GM18519 (cell line): Measurements from ENCODE around the gene MYH14.

ENCODE experiments used
- ATAC-seq: cut with Tn5 transposase; IDR thresholded peaks from one replicate; pipeline ENCODE4 v1.9.1; 2021; ENCODE audit warnings: mild to moderate bottlenecking, moderate library complexity; ENCODE audit not compliant: unreplicated experiment, low FRiP score

The MYH14 gene

GRCh38 chr19:50203281-50204080, at the start of gene MYH14:
TSS of gene MYH14 (plus strand) at chr19:50203622. CDS start at chr19:50210366, 6,744 bp downstream.
- no peak for ATAC-seq

GRCh38 chr19:50154529-50154928, 48.9 kb upstream of the MYH14 start:
- no peak for ATAC-seq

- ATAC-seq, result no peak
Measured at GRCh38 chr19:50155520-50156109, 47.8 kb upstream of the MYH14 start.

- ATAC-seq, result no peak
Measured at GRCh38 chr19:50158577-50158976, 44.8 kb upstream of the MYH14 start.

- ATAC-seq, result no peak
Measured at GRCh38 chr19:50159078-50159477, 44.3 kb upstream of the MYH14 start.

- ATAC-seq, result no peak
Measured at GRCh38 chr19:50162988-50163387, 40.4 kb upstream of the MYH14 start, which contains the start of gene IZUMO2. TSS of gene IZUMO2 (minus strand) at chr19:50163281. CDS start at chr19:50163194, 87 bp downstream.

GRCh38 chr19:50167314-50167721, 36.1 kb upstream of the MYH14 start:
- no peak for ATAC-seq

- ATAC-seq, result no peak
Measured at GRCh38 chr19:50171752-50172151, 31.7 kb upstream of the MYH14 start.

- no peak for ATAC-seq
Measured at GRCh38 chr19:50172726-50173125, 30.7 kb upstream of the MYH14 start.

- ATAC-seq, result no peak
Measured at GRCh38 chr19:50173127-50173526, 30.3 kb upstream of the MYH14 start.

- no peak for ATAC-seq
Measured at GRCh38 chr19:50174100-50174793, 29.2 kb upstream of the MYH14 start.

- no peak for ATAC-seq
Measured at GRCh38 chr19:50175924-50176323, 27.5 kb upstream of the MYH14 start.

- ATAC-seq, result no peak
Measured at GRCh38 chr19:50176775-50177174, 26.6 kb upstream of the MYH14 start.

- ATAC-seq, result no peak
Measured at GRCh38 chr19:50178320-50178719, 25.1 kb upstream of the MYH14 start.

- no peak for ATAC-seq
Measured at GRCh38 chr19:50178859-50179537, 24.4 kb upstream of the MYH14 start.

GRCh38 chr19:50181121-50181520, 22.3 kb upstream of the MYH14 start:
- ATAC-seq, result no peak

GRCh38 chr19:50184196-50184595, 19.2 kb upstream of the MYH14 start:
- ATAC-seq, result no peak

- no peak for ATAC-seq
Measured at GRCh38 chr19:50187937-50188336, 15.5 kb upstream of the MYH14 start.

GRCh38 chr19:50189331-50189730, 14.1 kb upstream of the MYH14 start:
- no peak for ATAC-seq

GRCh38 chr19:50190439-50190891, 13.0 kb upstream of the MYH14 start:
- no peak for ATAC-seq

GRCh38 chr19:50191216-50191615, 12.2 kb upstream of the MYH14 start:
- ATAC-seq, result no peak
